Mesothelial cell of epicardium (in vitro differentiated cells): ENCODE measurements around the gene MIEF1. TPM values are rescaled to one million over a fixed set of nuclear protein-coding genes. Genes with fewer than 3 reads are reported as not detected.
A peak's percentile ranks its signal among the peaks of the same experiment; 100 is the strongest.

Experiments used
- DNase-seq, 2 experiments: peaks; one replicate each; pipeline ENCODE4 v3.0.0; 2021; ENCODE audit warnings: low spot score in 2 of 2; ENCODE audit not compliant: unreplicated experiment in 2 of 2
- H3K27ac Mint-ChIP-seq: 2 replicates; pipeline ENCODE4 v1.8.0; 2021; ENCODE audit warnings: mixed read lengths
- H3K27me3 Mint-ChIP-seq: 2 replicates; pipeline ENCODE4 v1.8.0; 2021; ENCODE audit warnings: low read depth, mixed read lengths
- H3K36me3 Mint-ChIP-seq: 2 replicates; pipeline ENCODE4 v1.8.0; 2021; ENCODE audit warnings: mixed read lengths
- H3K4me1 Mint-ChIP-seq: 2 replicates; pipeline ENCODE4 v1.8.0; 2021; ENCODE audit warnings: mixed read lengths
- H3K4me3 Mint-ChIP-seq: 2 replicates; pipeline ENCODE4 v1.8.0; 2021; ENCODE audit warnings: mild to moderate bottlenecking, moderate library complexity, mixed read lengths
- H3K9me3 Mint-ChIP-seq: 2 replicates; pipeline ENCODE4 v1.8.0; 2021; ENCODE audit warnings: mixed read lengths
- total RNA-seq: library from RNA; stranded (reverse); gene quantifications from 3 replicates; pipeline ENCODE4 v1.2.1, GENCODE V29; 2021
- TF ChIP-seq, protein P1 (sequence below): fragments of 200-600 bp; sonication (generic); IDR thresholded peaks from one replicate; pipeline ENCODE4 v1.5.0; 2021; ENCODE audit warnings: antibody characterized with exemption; ENCODE audit not compliant: unreplicated experiment

Gene MIEF1
- total RNA-seq, 1 donor from 2014 or later = 35.0 TPM

DNA sequence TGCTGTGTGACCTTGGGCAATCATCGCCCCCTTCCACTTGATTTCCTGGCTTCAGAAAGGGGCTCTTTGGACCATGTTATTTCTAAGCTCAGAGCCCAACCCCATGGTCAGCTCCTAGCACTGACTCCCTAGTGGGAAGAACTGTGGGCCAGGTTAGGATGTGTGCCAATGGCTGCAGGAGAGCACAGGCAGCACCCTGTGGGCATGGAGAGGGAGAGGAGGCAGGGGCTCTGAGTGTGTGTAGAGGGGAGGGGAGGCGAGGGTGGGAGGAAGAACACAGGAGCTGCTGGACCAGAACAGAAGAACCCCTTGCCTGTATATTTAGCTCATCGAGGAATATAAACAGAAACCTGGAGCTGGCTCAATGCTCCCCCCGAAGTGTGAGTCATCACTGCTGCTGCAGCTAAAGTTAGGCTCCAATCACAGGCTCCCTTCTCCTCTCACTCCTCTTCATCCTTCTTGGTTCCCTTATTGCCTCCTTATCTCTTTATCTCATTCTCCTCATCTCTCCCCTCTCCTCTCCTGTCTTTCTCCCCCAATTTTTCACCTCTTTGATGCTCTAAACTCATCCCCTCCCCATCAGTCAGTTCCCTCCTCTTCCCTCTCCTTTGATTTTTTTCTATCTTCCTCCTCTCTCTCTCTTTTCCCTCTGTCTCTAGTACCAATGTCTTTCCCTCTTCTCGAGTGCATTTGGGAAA, 44.9 kb downstream of the MIEF1 start:
- H3K27me3 Mint-ChIP-seq = peaks cover 82% of the 10 kb centered on the region
- H3K9me3 Mint-ChIP-seq = no peaks in the 10 kb centered on the region
- peaks cover 2% of the 10 kb centered on the region for H3K4me1 Mint-ChIP-seq
- DNase-seq = no peak
- no peak overlapping the region for H3K4me3 Mint-ChIP-seq
- TF ChIP-seq, protein P1, sequence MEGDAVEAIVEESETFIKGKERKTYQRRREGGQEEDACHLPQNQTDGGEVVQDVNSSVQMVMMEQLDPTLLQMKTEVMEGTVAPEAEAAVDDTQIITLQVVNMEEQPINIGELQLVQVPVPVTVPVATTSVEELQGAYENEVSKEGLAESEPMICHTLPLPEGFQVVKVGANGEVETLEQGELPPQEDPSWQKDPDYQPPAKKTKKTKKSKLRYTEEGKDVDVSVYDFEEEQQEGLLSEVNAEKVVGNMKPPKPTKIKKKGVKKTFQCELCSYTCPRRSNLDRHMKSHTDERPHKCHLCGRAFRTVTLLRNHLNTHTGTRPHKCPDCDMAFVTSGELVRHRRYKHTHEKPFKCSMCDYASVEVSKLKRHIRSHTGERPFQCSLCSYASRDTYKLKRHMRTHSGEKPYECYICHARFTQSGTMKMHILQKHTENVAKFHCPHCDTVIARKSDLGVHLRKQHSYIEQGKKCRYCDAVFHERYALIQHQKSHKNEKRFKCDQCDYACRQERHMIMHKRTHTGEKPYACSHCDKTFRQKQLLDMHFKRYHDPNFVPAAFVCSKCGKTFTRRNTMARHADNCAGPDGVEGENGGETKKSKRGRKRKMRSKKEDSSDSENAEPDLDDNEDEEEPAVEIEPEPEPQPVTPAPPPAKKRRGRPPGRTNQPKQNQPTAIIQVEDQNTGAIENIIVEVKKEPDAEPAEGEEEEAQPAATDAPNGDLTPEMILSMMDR = no peak
- no peaks in the 10 kb centered on the region for H3K36me3 Mint-ChIP-seq
- H3K27ac Mint-ChIP-seq = no peak overlapping the region

DNA sequence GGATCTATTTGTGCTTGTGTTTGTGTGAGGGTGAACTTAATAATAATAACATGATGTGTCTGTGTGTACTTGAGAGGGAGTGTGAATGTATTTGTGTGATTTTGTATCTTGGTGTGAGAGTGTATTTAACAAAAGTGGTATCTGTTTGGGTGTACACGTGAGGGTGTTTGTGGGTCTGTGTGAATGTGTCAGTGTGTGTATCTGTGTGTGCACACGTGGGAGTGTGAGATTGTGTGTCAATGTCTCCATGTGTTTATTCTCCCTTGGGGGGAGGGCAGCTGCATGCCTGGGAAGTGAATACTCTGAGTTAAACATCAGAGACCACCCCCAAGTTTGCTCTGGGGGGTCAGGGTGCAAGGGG, 45.5 kb downstream of the MIEF1 start:
- H3K4me1 Mint-ChIP-seq = peaks cover 2% of the 10 kb centered on the region

DNA sequence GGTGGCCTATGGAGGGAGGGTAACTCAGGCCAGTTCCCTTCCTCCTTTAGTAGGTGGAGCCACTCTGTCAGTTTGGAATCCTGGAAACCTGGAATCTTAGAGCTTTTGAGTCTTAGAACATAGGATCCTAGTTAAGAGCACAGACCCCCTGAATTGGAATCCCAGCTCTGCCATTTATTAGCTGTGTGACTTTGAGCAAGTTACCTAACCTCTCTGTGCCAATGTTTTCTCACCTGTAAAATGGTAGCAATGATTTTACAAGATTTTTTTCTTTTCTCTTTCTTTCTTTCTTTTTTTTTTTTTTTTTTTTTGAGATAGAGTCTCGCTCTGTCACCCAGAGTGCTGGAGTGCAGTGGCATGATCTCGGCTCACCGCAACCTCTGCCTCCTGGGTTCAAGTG, 51.3 kb downstream of the MIEF1 start:
- peaks cover 4% of the 10 kb centered on the region for H3K4me1 Mint-ChIP-seq
- H3K27ac Mint-ChIP-seq = no peak overlapping the region
- H3K27me3 Mint-ChIP-seq = peaks cover 82% of the 10 kb centered on the region
- no peak overlapping the region for H3K4me3 Mint-ChIP-seq
- DNase-seq = no peak
- no peaks in the 10 kb centered on the region for H3K9me3 Mint-ChIP-seq
- TF ChIP-seq, protein P1 = no peak
- no peaks in the 10 kb centered on the region for H3K36me3 Mint-ChIP-seq

More for the DNA sequence above, 45.5 kb downstream of the MIEF1 start:
- DNase-seq = no peak
- Mint-ChIP-seq H3K27ac (no peak overlapping the region), H3K9me3 (no peaks in the 10 kb centered on the region), H3K36me3 (no peaks in the 10 kb centered on the region), H3K4me3 (no peak overlapping the region), H3K27me3 (peaks cover 85% of the 10 kb centered on the region)
- TF ChIP-seq, protein P1 = no peak

DNA sequence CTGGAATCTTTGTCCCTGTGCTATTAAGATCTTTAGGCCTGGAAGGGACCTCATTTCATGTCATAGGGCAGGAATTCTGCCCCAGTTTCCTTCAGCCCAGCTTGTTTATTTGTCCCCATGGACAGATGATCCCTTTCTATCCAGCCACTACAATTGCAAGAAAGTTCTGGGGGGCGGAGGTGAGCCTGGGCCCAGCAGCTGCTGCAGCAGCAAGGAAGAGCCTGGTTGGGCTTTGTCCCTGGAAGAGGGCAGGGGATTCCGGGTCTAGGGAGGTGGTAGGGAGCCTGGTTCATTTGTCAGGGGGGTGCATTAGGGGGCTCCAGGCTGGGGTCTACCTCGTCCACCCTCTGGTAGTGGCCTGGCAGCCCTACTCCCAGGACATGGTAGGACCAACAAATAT, 52.1 kb downstream of the MIEF1 start:
- Mint-ChIP-seq H3K4me1 (peaks cover 7% of the 10 kb centered on the region), H3K36me3 (no peaks in the 10 kb centered on the region), H3K4me3 (no peak overlapping the region), H3K27ac (no peak overlapping the region), H3K9me3 (no peaks in the 10 kb centered on the region), H3K27me3 (peaks cover 82% of the 10 kb centered on the region)
- TF ChIP-seq, protein P1 = no peak
- no peak for DNase-seq

DNA sequence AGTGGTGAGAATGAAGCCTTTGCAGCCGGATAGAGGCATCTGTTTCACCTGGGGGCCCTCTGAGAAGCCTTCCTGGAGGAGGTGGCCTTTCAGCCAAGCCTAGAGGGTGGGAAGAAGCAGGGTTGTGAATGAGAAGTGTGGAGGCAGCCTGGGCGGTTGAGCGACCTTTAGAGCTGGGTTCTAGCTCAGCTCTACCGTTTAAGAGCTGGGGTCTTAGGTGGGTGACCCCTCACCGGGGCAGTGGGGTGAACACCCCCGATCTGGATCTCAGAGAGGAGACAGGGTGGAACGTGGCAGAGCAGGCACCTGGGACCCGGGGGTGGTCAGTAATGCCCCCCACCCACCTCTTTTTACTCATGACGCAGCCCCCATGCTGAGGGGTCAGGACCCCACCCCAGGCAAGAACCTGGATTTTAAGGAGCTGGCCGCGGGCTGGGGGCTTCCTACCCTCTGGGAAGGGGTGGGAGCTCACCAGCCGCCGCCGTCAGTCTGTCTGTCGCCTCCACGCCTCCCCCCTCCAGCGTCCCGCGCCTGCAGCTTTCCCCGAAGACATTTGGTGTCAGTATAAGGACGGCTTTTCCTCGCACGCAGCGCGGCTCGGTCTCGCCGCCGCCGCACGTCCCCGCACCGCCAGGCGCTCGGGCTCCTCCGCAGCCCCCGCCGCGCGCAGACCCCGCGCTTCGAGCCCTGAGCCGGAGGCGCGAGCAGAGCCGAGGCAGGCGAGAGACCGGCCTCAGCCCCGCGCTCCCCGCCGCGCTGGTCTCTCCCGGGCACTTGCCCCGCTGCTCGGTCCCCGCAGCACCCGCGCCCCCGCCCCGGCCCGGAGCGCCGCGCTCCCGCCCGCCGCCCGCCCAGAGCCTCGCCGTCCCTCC, 55.1 kb downstream of the MIEF1 start:
- no peaks in the 10 kb centered on the region for H3K9me3 Mint-ChIP-seq
- H3K27ac Mint-ChIP-seq = no peak overlapping the region
- H3K4me1 Mint-ChIP-seq = peaks cover 8% of the 10 kb centered on the region
- peak overlapping the region; percentile 53 for H3K4me3 Mint-ChIP-seq
- peak in 1 of 2 experiments; percentile 54 for DNase-seq
- no peaks in the 10 kb centered on the region for H3K36me3 Mint-ChIP-seq
- H3K27me3 Mint-ChIP-seq = peaks cover 74% of the 10 kb centered on the region
- TF ChIP-seq, protein P1 = no peak
